Stimulated activated CD4-positive, alpha-beta T cell treated with anti-CD3 and anti-CD28 coated beads, Interleukin-4, amount 100 ng/mL, for 4 hours (primary cell): ENCODE data around the gene REEP2.

Experiments
- DNase-seq, 2 experiments: peaks; one replicate each; pipeline ENCODE4 v3.0.0-alpha.2; 2020

REEP2 gene

DNA sequence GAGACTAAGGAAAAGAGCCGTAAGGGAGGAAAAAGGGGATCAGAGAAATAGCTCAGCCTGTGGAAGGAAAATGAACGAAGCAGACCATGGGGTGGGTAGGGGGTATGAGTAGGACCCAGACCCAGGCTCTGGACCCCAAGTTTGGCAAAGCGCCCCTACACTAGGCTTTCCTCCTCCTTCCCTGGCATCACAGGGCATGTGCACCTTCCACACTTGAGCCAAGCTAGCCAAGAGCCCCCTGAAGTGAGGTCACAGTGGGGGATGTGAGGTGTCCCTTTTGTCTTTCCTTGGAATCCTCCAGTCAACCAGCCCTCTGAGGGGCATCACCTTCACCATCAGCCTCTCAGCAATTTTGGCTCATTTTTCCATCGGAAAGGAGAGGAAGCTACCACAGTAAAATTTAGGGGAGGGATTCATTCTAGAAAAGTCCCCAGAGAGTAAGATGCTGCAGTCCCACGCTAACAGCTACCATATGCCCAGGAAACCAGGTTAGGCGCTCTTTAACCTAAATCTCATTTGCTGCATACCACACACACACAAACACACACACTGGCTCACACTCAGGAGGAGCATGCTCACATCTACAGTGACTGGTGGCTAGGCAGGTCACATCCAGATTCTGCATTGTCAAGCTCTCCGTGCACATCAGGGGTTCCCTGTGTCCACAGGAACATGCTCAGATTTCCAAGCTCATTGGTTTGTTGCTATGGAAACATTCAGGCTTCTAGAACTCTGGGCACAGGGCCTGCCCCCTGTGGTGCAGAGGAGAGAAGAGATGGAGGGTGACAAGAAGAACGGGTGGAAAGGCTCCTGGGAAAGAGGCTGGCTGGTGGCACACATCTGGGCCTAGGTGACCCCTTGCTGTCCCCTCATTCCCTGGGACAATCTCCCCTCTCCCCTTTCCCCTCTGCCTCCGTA lies 9.9 kb downstream of the REEP2 start:
- no peak for DNase-seq

DNA sequence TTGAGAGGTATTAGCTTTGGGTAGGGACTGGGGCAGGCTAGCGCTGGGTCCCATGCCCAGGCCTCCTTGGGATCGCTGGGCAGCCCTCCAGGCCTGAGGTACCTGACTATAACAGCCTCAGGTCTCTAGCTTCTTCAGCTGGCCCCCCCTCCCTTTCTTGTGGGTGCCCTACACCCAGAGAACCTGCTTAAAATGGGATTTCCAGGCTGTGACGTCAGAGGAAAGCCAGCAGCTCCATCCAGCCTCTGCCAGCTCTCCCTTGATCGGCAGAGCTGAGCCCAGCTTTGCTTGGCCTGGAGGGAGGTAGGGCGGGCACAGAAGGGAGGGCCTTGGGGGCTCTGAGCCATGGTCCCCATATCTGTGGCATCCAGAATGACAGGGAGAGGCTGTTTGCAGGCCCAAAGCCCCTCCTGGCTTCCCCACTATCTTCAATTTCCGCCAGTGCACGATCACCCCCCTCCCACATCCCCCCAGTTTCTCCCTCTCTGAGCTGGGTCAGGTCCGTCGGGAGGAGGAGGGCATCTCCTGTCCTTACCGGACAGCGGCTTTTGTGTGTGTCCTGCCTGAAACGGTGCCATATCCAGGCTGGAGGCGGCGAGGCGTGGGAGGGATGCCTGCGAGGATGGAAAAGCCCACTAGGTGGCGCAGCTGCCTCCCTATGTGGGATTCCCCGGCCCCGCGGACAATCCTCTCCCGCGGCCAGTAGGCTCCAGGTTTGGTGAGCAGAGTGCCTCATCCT lies 10.8 kb downstream of the REEP2 start:
- peak; percentile 63 to 81 for DNase-seq

- no peak for DNase-seq
These were observed 12.1 kb downstream of the REEP2 start for GRCh38 chr5:138450971-138451370.

- no peak for DNase-seq
These were observed 13.9 kb downstream of the REEP2 start for GRCh38 chr5:138452720-138453119.

DNA sequence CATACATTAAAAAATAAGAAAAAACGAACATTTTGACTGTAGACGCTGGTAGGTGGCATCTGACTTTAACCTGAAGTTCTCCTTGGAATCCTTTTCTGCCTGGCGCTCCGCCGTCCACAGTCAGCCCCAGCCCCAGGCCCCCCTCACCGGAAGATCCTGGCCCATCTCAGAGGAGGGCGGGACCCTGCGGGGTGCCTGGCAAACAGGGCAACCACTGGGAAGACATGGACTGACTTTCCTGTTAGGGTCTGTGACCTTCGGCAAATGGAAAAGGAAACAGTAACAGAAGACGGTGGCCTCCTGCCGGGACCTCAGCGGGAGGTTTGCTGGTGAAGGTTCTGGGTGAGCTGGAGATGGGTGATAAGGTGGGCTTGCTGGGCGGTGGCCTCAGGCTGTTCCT lies 14.7 kb downstream of the REEP2 start:
- no peak for DNase-seq

GRCh38 chr5:138454121-138454520 lies 15.3 kb downstream of the REEP2 start:
- no peak for DNase-seq

- no peak for DNase-seq
These were observed 16.5 kb downstream of the REEP2 start for GRCh38 chr5:138455232-138455930.

- no peak for DNase-seq
These were observed 18.8 kb downstream of the REEP2 start for GRCh38 chr5:138457531-138458275.

DNA sequence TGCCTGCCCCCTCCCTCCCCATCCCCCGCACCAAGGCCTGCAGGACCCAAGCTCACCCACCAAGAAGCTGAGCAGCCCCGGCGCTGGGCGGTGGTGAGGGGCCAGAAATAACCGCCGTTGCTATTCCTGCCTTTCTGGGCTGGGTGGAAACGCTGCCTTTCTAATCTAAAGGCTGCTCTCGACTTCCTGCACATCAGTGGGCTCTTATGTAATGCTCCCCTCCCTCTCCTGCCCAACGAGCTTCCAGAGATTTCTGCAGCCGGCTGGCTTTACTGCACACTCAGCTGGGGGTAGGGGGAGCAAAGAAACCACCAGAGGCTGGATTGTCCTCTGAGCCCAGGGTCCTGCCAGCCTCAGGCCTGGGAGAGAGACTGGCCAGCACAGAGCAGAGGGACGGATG lies 19.5 kb downstream of the REEP2 start:
- DNase-seq = no peak

- no peak for DNase-seq
These were observed 20.0 kb downstream of the REEP2 start for GRCh38 chr5:138458856-138459255.

DNA sequence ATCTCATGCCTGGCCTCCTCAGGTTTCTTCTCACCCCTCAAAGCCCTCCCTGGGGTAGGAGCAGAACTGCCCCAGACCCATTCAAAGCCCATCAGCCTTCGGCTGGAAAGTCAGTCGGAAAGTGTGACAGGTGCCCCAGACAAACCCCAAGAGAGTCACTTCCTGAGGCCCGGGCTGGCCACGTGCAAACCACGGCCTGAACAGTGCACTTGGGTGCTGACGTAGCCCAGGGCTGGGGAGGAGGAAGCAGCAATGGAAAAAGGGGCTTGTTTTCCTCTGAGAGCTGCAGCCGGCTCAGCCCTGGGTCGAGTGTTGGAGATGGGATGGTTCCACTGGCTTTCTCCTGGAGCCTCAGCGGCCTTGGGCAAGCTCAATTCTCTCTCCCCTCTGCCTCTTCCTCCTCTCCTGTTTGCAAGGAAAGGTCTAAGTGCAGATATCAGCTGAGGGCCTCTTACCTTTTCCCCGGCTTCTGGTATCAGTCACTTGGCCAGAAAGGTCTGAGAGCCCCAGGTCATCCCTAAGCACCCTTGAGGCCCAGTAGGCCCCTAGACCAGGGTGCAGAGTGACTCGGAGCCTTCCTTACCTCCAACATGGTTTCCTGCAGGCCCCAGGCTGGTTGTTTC lies 20.6 kb downstream of the REEP2 start:
- peak; percentile 75 to 94 for DNase-seq

DNA sequence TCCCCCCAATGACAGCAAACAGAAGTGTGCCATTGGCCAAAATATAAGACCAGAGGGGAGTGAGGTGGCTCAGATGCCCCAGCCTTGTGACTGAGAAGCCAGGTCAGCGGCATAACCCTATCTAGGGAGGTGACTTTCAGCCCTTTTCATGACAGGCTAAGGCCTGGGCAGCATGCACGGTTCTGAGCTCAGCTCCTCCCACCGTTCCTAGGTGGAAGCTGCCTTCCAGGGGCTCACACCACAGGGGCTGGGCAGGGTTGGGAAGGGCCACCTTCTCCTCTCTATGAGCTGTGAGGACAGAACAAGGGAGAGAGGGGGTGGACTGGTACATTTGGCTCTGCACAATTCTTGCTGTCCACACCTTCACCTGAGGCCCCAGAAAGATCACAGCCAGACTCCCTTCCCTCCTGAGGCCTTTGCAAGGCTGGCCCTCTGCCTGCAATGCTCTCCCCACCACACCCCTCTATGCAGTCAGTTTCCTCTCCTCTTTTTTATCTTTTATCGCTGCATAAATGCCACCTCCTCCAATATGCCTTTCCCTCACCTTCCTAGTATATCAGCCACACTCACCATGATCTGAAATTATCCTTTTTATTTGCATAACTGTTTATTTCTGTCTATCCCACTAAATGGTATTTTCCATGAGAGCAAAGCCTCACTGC lies 21.3 kb downstream of the REEP2 start:
- DNase-seq = no peak

GRCh38 chr5:138461343-138462125 lies 22.7 kb downstream of the REEP2 start:
- no peak for DNase-seq

GRCh38 chr5:138463419-138464007 lies 24.7 kb downstream of the REEP2 start:
- DNase-seq = no peak

DNA sequence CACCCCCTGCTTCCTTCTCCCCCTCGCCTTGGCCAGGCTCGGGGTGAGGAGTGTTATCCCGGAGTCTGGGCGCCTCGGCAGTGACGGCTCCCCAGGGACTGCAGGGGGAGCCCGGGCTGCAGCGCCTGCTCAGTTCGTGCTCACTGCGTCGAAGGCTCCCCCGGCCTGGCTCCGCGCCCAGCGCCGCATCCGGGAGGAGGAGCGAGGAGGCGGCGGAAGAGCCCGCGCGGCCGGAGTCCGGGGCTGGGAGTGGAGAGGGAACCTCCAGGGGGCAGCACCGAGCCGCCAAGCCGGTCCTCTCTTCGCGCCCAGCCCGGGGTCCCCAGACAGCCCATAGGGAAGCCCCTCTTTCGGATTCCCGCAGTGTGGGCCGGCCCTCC lies 25.1 kb downstream of the REEP2 start:
- peak; percentile 89 to 95 for DNase-seq

- DNase-seq = peak; percentile 88 to 97
These were observed 25.8 kb downstream of the REEP2 start for GRCh38 chr5:138464388-138465260.

- peak; percentile 86 to 96 for DNase-seq
These were observed 26.6 kb downstream of the REEP2 start, which contains the start of gene EGR1 for GRCh38 chr5:138465261-138466124. EGR1 (plus strand) TSS chr5:138465479; CDS start chr5:138465762, 283 bp downstream.
